H9 (cell line): ENCODE measurements around the gene F9. TPM values are rescaled to one million over a fixed set of nuclear protein-coding genes. Genes with fewer than 3 reads are reported as not detected.

Experiments used
- DNase-seq: peaks from one replicate; pipeline ENCODE4 v3.0.0-alpha.2; 2017
- H2AFZ ChIP-seq: one replicate; pipeline ENCODE4 v1.6.1; 2013; ENCODE audit warnings: mild to moderate bottlenecking, low read length, control low read depth, moderate library complexity
- H2AK5ac ChIP-seq: 2 replicates; pipeline ENCODE4 v1.6.1; 2013; ENCODE audit warnings: low read length, control low read depth, mixed read lengths; ENCODE audit not compliant: insufficient read length
- H2BK120ac ChIP-seq: one replicate; pipeline ENCODE4 v1.6.1; 2013; ENCODE audit warnings: low read depth, mild to moderate bottlenecking, low read length, control low read depth, inconsistent platforms; ENCODE audit not compliant: poor library complexity, severe bottlenecking
- H2BK12ac ChIP-seq: 2 replicates; pipeline ENCODE4 v1.6.1; 2013; ENCODE audit warnings: low read length, control low read depth, mixed read lengths, low read depth; ENCODE audit not compliant: insufficient read length
- H2BK15ac ChIP-seq: 2 replicates; pipeline ENCODE4 v1.6.1; 2013; ENCODE audit warnings: low read depth, low read length, control low read depth
- H2BK20ac ChIP-seq: one replicate; pipeline ENCODE4 v1.6.1; 2013; ENCODE audit warnings: low read depth, mild to moderate bottlenecking, low read length, control low read depth, inconsistent platforms; ENCODE audit not compliant: poor library complexity, severe bottlenecking
- H2BK5ac ChIP-seq: 2 replicates; pipeline ENCODE4 v1.6.1; 2013; ENCODE audit warnings: low read length, control low read depth, mixed read lengths; ENCODE audit not compliant: insufficient read length
- H3K14ac ChIP-seq: 2 replicates; pipeline ENCODE4 v1.6.1; 2013; ENCODE audit warnings: low read length, control low read depth; ENCODE audit not compliant: insufficient read depth
- H3K18ac ChIP-seq: 2 replicates; pipeline ENCODE4 v1.6.1; 2013; ENCODE audit warnings: low read depth, mild to moderate bottlenecking, mixed read lengths, low read length, control low read depth; ENCODE audit not compliant: insufficient read length
- H3K23ac ChIP-seq: 2 replicates; pipeline ENCODE4 v1.6.1; 2013; ENCODE audit warnings: low read length, control low read depth, mixed read lengths, low read depth; ENCODE audit not compliant: insufficient read length
- H3K23me2 ChIP-seq: 2 replicates; pipeline ENCODE4 v1.6.1; 2013; ENCODE audit warnings: low read depth, mild to moderate bottlenecking, mixed read lengths, low read length, control low read depth; ENCODE audit not compliant: insufficient read length, poor library complexity, severe bottlenecking
- H3K27ac ChIP-seq: 2 replicates; pipeline ENCODE4 v1.5.1; 2013; ENCODE audit warnings: low read length, control low read depth, mixed read lengths, low read depth; ENCODE audit not compliant: insufficient read length
- H3K27me3 ChIP-seq: 2 replicates; pipeline ENCODE4 v1.6.1; 2013; ENCODE audit warnings: low read length, control low read depth, inconsistent platforms; ENCODE audit not compliant: insufficient read depth
- H3K4ac ChIP-seq: 2 replicates; pipeline ENCODE4 v1.6.1; 2013; ENCODE audit warnings: low read depth, mild to moderate bottlenecking, control low read depth, inconsistent platforms, low read length, moderate library complexity
- H3K4me1 ChIP-seq: 2 replicates; pipeline ENCODE4 v1.6.1; 2013; ENCODE audit warnings: low read length, control low read depth, inconsistent platforms; ENCODE audit not compliant: insufficient read depth
- H3K4me2 ChIP-seq: 2 replicates; pipeline ENCODE4 v1.6.1; 2013; ENCODE audit warnings: low read length, control low read depth, mixed read lengths; ENCODE audit not compliant: insufficient read length, insufficient read depth
- H3K56ac ChIP-seq: 2 replicates; pipeline ENCODE4 v1.6.1; 2013; ENCODE audit warnings: low read depth, mild to moderate bottlenecking, mixed read lengths, low read length, control low read depth; ENCODE audit not compliant: insufficient read length
- H3K79me1 ChIP-seq: 2 replicates; pipeline ENCODE4 v1.6.1; 2013; ENCODE audit warnings: low read depth, mild to moderate bottlenecking, moderate library complexity, low read length, control low read depth, inconsistent platforms; ENCODE audit not compliant: insufficient read depth, poor library complexity, severe bottlenecking
- H3K79me2 ChIP-seq: 2 replicates; pipeline ENCODE4 v1.6.1; 2013; ENCODE audit warnings: low read length, control low read depth, inconsistent platforms; ENCODE audit not compliant: insufficient read depth
- H3K9ac ChIP-seq: 2 replicates; pipeline ENCODE4 v1.6.1; 2013; ENCODE audit warnings: low read length, control low read depth, mixed read lengths; ENCODE audit not compliant: insufficient read length; ENCODE audit errors: extremely low read depth
- H3K9me3 ChIP-seq: one replicate; pipeline ENCODE4 v1.6.1; 2013; ENCODE audit warnings: low read depth, low read length, inconsistent platforms; ENCODE audit not compliant: control insufficient read depth
- H3T11ph ChIP-seq: one replicate; pipeline ENCODE4 v1.6.1; 2013; ENCODE audit warnings: mild to moderate bottlenecking, low read length, control low read depth, inconsistent platforms
- H4K20me1 ChIP-seq: one replicate; pipeline ENCODE4 v1.6.1; 2013; ENCODE audit not compliant: control insufficient read depth, insufficient read length, insufficient read depth
- H4K5ac ChIP-seq: 2 replicates; pipeline ENCODE4 v1.6.1; 2013; ENCODE audit warnings: low read depth, mild to moderate bottlenecking, mixed read lengths, low read length, control low read depth; ENCODE audit not compliant: insufficient read length
- H4K8ac ChIP-seq: replicated peaks from 2 replicates; pipeline ENCODE4 v1.6.1; 2013; ENCODE audit warnings: low read length, control low read depth, mixed read lengths, low read depth; ENCODE audit not compliant: insufficient read length
- H4K91ac ChIP-seq: 2 replicates; pipeline ENCODE4 v1.6.1; 2013; ENCODE audit warnings: low read depth, mild to moderate bottlenecking, moderate library complexity, mixed read lengths, low read length, control low read depth; ENCODE audit not compliant: insufficient read length
- H3K27ac Mint-ChIP-seq, 3 experiments: 2 replicates in 2 of 3; 3 replicates in 1 of 3; pipeline ENCODE4 v1.8.0; 2020 to 2021; ENCODE audit warnings: mixed read lengths in 3 of 3, mild to moderate bottlenecking in 1 of 3, moderate library complexity in 1 of 3
- H3K27me3 Mint-ChIP-seq: 2 replicates; pipeline ENCODE4 v1.8.0; 2021; ENCODE audit warnings: low read depth, mild to moderate bottlenecking, moderate library complexity, mixed read lengths
- H3K36me3 Mint-ChIP-seq, 3 experiments: 2 replicates in 2 of 3; 3 replicates in 1 of 3; pipeline ENCODE4 v1.8.0; 2020 to 2021; ENCODE audit warnings: low read depth in 3 of 3, mixed read lengths in 3 of 3; ENCODE audit not compliant: insufficient read depth in 1 of 3
- H3K4me1 Mint-ChIP-seq, 2 experiments: 2 replicates each; pipeline ENCODE4 v1.8.0; 2020; ENCODE audit warnings: mixed read lengths in 2 of 2
- H3K4me3 Mint-ChIP-seq, 2 experiments: 2 replicates in 1 of 2; 3 replicates in 1 of 2; pipeline ENCODE4 v1.8.0; 2020 to 2021; ENCODE audit warnings: mild to moderate bottlenecking in 2 of 2, mixed read lengths in 2 of 2, moderate library complexity in 1 of 2
- H3K9me3 Mint-ChIP-seq, 2 experiments: 2 replicates in 1 of 2; 3 replicates in 1 of 2; pipeline ENCODE4 v1.8.0; 2020; ENCODE audit warnings: mild to moderate bottlenecking in 2 of 2, mixed read lengths in 2 of 2, moderate library complexity in 1 of 2
- WGBS: extraction: QIAGEN DNeasy Blood & Tissue Kit; methylation state at CpG from one replicate; pipeline ENCODE4 v1.1.7; 2013; ENCODE audit warnings: missing lambda C conversion rate, low lambda C conversion rate, mixed read lengths; ENCODE audit not compliant: insufficient read length; ENCODE audit errors: extremely low coverage; 5-methylcytosine and 5-hydroxymethylcytosine counted together
- long read RNA-seq: library from polyadenylated mRNA; unstranded; transcript quantifications from one replicate; pipeline ENCODE4 v2.0.0, GENCODE V29; 2020
- total RNA-seq: library from RNA; stranded (reverse); gene quantifications from 2 replicates; pipeline ENCODE4 v1.2.1, GENCODE V29; 2021
- TF ChIP-seq, protein P1 (sequence below): fragments of 200-600 bp; sonication (generic); conservative IDR thresholded peaks from 3 replicates; pipeline ENCODE4 v1.8.0; 2021; ENCODE audit warnings: antibody characterized with exemption, mild to moderate bottlenecking

The F9 gene
- not detected in 2 replicates for total RNA-seq
- long read RNA-seq = 0 reads

DNA sequence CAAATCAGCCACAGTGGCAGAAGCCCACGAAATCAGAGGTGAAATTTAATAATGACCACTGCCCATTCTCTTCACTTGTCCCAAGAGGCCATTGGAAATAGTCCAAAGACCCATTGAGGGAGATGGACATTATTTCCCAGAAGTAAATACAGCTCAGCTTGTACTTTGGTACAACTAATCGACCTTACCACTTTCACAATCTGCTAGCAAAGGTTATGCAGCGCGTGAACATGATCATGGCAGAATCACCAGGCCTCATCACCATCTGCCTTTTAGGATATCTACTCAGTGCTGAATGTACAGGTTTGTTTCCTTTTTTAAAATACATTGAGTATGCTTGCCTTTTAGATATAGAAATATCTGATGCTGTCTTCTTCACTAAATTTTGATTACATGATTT is at the start of gene F9:
Gene F9 (plus strand): TSS at position 190 of the 400 bp plus-strand sequence. CDS start 26 bp downstream, at position 216.
- no peak within 1 kb of the TSS for H2BK12ac ChIP-seq
- peaks cover 3% of the 10 kb centered on the region for H3K27me3 Mint-ChIP-seq

More for the DNA sequence above, at the start of gene F9:
- H4K91ac ChIP-seq = no peak within 1 kb of the TSS
- H3K4me1 ChIP-seq = no peaks in the 10 kb centered on the region
- no peak within 1 kb of the TSS for H3K9ac ChIP-seq
- H3K9me3 ChIP-seq = no peaks in the 10 kb centered on the region
- H2BK20ac ChIP-seq = no peak within 1 kb of the TSS
- H3K27ac ChIP-seq = no peak within 1 kb of the TSS
- no peaks in the 10 kb centered on the region for H3K79me1 ChIP-seq
- no peak within 1 kb of the TSS for H4K5ac ChIP-seq
- H4K8ac ChIP-seq = no peak within 1 kb of the TSS
- H3K23me2 ChIP-seq = no peaks in the 10 kb centered on the region
- no peak within 1 kb of the TSS for H3K27ac Mint-ChIP-seq
- no peak within 1 kb of the TSS for H3K23ac ChIP-seq
- no peak within 1 kb of the TSS for H3K4me2 ChIP-seq
- H3K4me3 Mint-ChIP-seq = no peak within 1 kb of the TSS
- H2AFZ ChIP-seq = no peak within 1 kb of the TSS
- H3K4ac ChIP-seq = no peak within 1 kb of the TSS
- H2BK15ac ChIP-seq = no peak within 1 kb of the TSS
- H2AK5ac ChIP-seq = no peak within 1 kb of the TSS
- TF ChIP-seq, protein P1, sequence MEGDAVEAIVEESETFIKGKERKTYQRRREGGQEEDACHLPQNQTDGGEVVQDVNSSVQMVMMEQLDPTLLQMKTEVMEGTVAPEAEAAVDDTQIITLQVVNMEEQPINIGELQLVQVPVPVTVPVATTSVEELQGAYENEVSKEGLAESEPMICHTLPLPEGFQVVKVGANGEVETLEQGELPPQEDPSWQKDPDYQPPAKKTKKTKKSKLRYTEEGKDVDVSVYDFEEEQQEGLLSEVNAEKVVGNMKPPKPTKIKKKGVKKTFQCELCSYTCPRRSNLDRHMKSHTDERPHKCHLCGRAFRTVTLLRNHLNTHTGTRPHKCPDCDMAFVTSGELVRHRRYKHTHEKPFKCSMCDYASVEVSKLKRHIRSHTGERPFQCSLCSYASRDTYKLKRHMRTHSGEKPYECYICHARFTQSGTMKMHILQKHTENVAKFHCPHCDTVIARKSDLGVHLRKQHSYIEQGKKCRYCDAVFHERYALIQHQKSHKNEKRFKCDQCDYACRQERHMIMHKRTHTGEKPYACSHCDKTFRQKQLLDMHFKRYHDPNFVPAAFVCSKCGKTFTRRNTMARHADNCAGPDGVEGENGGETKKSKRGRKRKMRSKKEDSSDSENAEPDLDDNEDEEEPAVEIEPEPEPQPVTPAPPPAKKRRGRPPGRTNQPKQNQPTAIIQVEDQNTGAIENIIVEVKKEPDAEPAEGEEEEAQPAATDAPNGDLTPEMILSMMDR = no peak
- H3K18ac ChIP-seq = no peak within 1 kb of the TSS
- WGBS = no CpG with 5 or more reads among the region's 4 CpGs
- no peaks in the 10 kb centered on the region for H4K20me1 ChIP-seq
- no peaks in the 10 kb centered on the region for H3K79me2 ChIP-seq
- H3K4me1 Mint-ChIP-seq = no peaks in the 10 kb centered on the region
- no peak within 1 kb of the TSS for H2BK120ac ChIP-seq
- H3K56ac ChIP-seq = no peak within 1 kb of the TSS
- H2BK5ac ChIP-seq = no peak within 1 kb of the TSS
- no peaks in the 10 kb centered on the region for H3K36me3 Mint-ChIP-seq
- no peaks in the 10 kb centered on the region for H3K27me3 ChIP-seq
- H3K9me3 Mint-ChIP-seq = peaks cover 3 to 41% of the 10 kb centered on the region in 2 experiments; a peak in 3 of 5 replicates
- H3K14ac ChIP-seq = no peak within 1 kb of the TSS
- H3T11ph ChIP-seq = no peak within 1 kb of the TSS
- DNase-seq = no peak
